Activated CD8-positive, alpha-beta memory T cell treated with anti-CD3 and anti-CD28 coated beads for 24 hours (primary cell): ENCODE results near the gene VOPP1.
A peak's percentile ranks its signal among the peaks of the same experiment; 100 is the strongest.

ENCODE experiments used
- DNase-seq: peaks from one replicate; pipeline ENCODE4 v3.0.0-alpha.2; 2020

VOPP1 gene

GRCh38 chr7:55553024-55553345 lies 19.3 kb downstream of the VOPP1 start:
- DNase-seq: no peak

DNA sequence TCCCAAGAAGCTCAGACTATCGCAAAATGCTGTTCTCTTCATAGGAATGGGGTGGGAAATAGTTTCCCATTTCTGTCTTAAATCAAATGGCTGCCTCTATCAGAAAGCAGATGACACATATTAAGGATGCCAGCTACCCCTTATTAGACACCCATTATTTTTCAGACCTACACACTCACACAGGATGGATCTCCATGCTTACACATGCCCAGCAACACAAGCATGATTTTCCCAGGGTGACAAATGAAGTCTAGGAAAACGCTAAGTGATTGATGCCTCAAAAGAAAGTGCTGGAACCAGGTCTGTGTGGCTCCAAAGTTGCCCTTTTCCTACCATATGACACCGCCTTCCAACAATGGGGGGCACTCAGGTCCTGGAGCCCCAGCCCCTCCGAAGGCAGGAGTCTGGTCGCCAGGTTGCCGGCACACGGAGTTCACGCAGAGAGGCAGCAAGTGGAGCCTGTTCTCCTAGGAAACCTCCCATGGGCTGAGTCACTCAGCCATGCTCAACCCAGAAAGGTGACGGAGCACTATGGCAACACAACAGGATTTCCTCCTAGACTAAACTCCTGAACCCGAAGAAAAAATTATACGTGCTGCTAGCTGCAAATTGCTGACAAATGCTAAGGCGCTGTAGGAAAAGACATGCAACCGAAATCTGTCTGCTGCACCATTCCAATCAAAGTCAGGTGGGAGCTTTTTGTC lies 19.8 kb downstream of the VOPP1 start:
- DNase-seq: no peak

DNA sequence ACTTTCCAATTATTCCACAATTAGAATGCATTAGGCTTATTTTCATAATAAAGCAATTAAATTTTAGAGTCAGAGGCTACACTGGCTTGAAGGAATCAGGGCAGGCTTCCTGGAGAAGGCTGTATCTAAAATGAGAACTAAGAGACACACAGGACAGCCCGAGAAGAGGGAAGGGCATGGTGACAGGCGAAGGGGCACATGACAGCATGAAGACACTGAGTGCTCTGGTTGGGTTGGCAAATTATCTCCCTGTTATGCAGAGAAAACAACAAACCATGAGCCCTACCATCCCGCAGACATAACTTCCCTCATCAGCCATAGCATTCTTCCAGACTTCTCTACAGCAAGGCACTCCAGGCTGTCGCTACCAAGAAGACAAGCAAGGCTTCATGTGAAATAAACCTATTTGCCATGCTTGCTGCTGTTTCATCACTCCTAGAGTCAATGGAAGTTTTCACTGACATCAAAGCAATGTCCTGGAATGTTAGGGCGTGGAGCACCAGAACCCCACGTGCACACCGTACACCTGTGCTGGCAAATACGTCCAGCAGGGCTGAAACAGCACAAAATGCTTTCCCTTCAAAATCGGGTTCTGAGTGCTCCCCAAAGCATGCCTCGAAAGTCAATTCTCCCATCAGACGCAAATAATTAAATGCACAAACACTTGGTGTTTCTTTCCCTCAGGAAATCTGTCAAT lies 21.3 kb downstream of the VOPP1 start:
- no peak for DNase-seq

DNA sequence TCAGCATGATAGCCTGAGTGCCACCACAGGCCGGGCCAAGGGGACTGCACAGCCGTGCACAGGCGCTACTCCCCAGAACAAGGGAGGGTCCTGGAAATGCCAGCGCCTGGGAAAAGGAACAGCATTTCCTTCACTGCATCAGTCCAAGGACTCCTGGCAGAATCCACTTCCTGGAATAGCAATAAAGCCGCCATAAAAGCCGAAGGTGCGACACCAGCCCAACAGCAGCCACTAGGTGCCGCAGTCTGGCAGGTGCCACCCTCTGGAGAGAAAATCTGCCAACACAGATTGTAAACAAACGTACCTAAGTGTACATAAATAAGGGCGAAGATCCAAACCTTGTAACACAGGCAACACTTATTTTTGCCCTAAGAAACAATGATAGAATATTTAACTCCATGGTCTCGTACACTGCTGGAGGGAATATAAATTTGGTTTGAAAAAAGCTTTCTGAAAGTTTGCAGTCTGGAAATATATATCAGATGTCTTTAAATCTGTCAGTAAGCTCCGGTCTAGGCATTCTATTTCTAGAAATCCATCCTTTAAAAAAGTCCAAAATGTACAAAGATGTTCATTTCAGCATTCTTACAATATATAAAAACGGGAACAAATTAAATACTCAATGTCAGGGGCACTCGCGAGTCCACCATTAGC lies 22.2 kb downstream of the VOPP1 start:
- DNase-seq: no peak

DNA sequence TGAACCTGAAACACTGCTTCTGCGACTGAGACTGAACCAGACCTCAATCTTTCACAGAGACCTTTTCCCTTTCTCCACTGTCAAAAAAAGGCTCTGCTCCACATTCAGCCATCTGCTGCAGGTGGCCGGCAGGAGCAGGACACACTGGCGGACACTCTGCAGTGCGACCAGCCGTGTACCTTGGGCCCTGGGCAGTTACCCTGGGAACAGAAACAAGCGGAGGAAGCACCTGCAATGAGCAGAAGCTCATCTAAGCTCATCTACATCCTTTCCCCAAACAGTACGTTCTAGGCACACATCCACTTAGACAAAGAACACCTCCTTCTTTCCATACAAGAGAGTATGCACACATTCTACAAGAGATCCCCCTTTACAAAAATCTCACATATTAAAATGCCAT lies 22.8 kb downstream of the VOPP1 start:
- DNase-seq: no peak

DNA sequence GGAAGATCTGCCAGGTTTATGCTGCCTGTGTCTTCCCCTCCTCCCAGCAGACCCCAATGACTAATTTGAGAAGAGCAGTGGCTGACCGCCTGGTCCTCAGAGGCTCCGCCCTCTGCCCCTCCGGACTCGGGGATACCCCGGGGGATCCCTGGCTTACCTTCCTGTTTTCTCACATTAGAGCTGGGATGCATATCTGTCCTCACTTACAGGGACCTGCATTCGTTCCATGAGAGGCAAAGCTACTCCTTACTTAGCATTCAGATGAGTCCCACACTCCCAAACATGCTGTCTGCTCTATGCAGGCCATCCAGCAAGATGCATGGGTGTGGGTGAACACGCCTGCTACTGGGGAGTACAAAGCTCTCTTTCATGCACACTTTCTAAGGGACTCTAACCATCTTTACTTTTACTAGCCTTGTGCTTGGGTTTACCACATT lies 24.0 kb downstream of the VOPP1 start:
- DNase-seq: peak; percentile 48

GRCh38 chr7:55546814-55547213 lies 25.5 kb downstream of the VOPP1 start:
- DNase-seq: peak; percentile 63

DNA sequence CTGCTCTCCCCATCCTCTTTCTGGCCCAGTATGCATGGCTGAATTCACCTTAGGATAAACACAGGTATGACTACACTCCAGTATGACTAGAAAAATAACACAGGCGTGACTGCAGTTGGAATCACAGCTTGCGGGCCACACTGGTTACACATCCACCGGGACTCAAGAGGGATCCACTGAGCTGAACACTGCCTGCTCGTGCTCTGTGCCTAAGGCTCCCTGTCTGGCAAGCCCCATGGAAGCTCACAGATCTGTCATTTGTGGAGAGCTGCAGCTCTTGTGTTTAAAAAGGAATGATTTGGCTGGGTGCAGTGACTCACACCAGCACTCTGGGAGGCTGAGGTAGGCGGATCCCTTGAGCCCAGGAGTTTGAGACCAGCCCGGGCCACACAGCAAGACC lies 26.8 kb downstream of the VOPP1 start:
- DNase-seq: peak; percentile 55

DNA sequence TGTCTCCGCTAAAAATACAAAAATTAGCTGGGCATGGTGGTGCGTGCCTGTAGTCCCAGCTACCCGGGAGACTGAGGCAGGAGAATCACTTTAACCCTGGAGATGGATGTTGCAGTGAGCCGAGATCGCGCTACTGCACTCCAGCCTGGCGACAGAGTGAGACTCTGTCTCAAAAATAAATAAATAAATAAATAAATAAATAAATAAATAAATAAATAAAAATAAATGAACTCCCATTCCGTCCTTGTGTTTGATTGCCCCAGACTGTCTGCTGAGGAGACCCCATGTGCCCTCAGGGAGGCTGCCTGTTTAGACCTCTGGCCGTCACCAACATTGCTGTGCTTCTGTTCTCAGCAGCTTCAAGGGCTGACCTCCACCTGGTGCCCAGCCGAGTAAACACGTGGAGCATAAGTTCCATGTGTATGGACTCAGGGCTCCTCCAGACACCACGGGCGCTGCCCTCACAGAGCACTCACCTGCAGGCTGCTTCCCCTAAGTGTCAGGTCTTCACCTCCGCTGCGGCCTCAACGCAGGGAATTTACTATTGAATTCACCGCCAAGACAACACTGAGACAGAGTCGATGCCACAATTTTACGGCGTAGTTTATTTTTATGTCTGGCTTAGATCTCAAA lies 32.0 kb downstream of the VOPP1 start:
- peak; percentile 40 for DNase-seq

DNA sequence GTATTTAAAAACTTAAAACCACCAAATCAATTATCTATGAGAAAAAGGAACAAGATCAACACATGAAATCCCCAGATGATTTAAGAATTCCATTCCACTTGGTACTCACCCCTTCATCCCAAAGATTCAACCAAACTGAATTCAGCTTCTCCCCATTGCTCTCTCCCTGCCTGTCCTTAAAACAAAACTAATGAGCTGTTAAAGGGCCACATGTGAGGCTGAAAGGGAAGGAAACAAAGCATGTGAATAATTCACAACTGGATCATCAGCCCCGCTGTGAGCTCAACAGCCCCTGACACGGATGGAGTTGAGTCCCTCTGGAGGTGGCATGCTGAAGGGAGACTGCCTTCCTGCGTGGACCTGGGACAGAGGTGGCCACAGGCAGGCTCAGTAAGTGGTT lies 32.9 kb downstream of the VOPP1 start:
- DNase-seq: no peak

- no peak for DNase-seq
These were observed 33.8 kb downstream of the VOPP1 start for GRCh38 chr7:55538538-55538937.

DNA sequence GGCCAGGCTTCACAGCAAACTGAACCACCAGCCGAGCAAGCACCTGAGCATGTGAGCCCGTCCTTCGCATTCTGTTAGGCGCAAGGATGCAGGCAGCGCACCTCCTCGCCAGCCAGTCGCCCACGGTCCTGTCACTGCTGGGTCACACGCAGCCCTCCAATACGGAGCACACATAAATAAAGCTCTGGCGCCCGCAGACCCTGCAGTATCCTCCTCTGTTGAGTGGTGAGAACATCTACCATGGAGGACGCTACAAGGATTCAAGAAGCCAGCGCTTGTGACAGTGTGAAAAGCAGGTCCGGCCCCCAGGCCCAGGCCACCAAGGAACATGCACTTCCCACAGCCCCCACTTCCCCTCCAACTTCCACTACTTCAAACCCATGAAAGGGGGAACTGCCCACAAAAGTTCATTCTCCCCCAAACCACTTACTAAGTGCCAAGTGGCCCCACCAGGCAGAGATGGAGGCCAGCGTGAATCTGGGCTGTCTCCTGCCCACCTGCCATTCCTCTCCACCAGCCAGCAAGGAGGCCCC lies 34.8 kb downstream of the VOPP1 start:
- DNase-seq: no peak

GRCh38 chr7:55536619-55537457 lies 35.5 kb downstream of the VOPP1 start:
- no peak for DNase-seq

- no peak for DNase-seq
These were observed 36.7 kb downstream of the VOPP1 start for GRCh38 chr7:55535617-55536016.

- no peak for DNase-seq
These were observed 37.2 kb downstream of the VOPP1 start for GRCh38 chr7:55534916-55535590.

- DNase-seq: peak; percentile 86
These were observed 37.9 kb downstream of the VOPP1 start for GRCh38 chr7:55534262-55534915.

DNA sequence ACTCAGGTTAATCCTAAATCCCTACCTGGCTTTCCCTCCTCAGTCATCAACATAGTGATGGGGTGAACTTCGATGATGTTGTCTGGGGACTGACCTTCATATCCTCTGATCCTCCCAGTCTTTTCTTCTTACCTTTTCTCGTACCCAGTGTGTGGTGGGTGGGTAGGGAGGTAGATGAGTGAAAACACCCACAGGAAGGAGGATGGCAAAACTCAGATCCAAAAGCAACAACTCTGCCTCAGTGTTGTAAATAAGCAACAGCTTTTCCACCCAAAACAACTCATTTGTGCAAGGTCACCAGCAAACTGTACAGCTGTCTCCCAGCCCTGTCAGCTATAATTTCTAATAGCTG lies 38.6 kb downstream of the VOPP1 start:
- DNase-seq: no peak

DNA sequence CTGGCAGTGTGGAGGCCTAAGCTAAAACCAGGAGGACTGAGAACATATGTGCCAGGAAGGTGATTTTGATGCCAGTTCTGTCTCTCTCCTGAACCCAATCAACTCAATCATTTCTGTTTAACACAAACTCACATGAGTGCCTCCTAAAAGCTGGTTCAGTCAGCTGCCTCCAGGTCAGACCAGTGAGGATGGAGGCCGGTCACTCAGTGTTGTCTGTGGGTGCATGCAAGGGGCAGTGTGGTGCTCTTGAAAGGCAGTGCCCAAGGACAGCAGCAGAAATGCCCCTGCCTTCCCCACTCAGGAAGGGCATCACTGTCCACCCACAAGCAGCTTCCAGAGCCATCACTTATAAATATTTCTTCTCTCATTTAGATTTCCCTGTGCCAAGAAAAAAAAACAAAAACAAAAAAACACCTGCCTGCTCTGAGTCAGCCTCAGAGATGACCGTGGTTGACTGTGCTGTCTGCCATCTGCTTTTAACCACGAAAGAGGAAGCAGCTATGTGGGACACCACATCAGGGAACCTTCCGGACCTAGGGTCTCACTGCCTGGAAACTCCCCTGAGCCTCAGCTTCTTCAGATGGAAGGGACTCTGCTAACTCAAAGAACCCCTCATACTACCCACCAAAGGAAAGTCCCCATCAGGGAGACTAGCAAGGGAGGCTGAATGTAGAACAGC lies 39.1 kb downstream of the VOPP1 start:
- peak; percentile 83 for DNase-seq

DNA sequence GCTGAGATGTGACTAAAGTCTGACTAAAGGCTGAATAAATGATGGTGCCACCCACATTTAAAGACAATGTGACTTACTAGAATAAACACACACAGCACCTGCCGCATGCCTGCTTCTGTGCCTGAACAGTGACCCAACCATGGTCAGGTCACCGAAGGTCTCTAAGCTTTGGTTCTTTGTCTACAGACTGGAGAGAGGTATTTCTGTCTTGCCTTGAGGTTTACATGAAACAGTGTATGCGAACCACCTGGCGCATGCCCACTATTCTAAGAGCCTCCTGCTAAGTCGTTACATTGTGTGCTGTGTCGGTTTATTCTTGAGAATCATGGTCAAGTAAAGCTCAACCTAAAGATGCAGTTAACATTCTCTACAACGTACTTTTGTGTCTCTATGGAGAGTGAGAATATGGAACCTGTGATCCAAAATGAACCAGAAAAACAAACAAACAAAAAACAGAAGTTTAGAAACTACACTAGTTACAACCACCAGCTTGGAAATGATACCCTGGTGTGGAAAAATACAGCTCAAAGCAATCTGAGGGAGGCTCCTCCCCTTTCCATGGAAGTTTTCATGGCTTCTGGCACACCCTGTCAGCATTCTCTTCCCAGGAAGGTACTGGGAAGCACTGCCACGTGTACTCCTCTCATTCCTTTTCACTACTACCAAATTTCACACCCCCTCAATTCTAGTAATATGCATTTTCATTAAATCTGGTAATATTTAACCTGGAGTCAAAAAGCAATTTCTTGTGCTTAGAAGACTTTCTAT lies 40.0 kb downstream of the VOPP1 start:
- no peak for DNase-seq

DNA sequence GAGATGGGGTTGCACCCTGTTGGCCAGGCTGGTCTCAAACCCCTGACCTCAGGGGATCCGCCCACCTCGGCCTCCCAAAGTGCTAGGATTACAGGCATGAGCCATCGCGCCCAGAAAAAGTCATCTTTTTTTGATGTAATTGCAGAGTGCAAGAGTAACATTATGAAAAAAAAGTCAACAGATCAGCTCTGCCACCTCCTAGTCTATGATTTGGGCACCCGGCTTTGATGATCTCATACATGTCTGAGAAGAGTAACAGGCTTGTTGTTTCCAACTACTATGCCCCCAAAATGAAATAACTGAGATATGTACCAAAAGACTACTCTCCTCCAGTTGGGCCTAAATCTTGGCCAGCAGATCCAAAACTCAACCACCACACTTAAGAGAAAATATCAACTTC lies 40.8 kb downstream of the VOPP1 start:
- DNase-seq: no peak
